SHP77 treated with DMSO at 0.1 percent for 48 hours (cell line): Measurements from ENCODE around the gene KRTAP21-3.
"Not testable (repeated sequence)": the region's sequence is repeated elsewhere in the genome, so short reads cannot be mapped to it uniquely, and the experiment has no call there.

Source experiments
- DNase-seq: peaks from one replicate; lab custom pipeline; 2025; lab: John Stamatoyannopoulos, UW

KRTAP21-3 gene, protein sequence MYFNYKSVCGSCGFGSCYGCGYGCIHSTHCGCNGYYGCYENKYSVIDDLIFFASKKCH

DNA sequence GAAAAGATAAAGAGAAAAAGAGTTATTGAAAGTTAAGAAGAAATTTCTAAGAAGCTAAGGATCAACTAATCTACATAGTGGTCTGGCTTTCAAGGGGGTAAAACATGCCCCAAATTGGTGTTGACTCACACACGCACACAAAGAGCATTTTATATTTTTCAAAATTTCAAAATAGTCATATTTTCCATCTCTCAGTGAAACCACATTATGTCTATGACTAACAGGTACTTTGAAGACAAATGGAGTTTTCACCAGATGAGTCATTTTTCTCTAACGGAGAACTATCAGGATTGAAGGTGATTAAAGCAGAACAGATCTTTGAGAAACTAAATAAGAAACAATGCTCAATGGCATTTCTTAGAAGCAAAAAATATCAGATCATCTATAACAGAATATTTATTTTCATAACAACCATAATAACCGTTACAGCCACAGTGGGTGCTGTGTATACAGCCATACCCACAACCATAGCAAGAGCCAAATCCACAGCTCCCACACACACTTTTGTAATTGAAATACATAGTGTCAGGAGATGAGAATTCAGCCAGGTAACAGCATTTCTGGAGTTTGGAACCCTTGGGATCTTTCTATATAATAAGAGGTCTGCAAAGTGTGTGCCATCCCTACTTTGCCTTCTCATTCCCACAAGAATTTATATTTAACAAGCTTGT, at the start of gene KRTAP21-3:
Gene KRTAP21-3 (minus strand): TSS at position 539 of the 671 bp plus-strand sequence. CDS start 18 bp downstream, at position 521.
- no peak for DNase-seq

DNA sequence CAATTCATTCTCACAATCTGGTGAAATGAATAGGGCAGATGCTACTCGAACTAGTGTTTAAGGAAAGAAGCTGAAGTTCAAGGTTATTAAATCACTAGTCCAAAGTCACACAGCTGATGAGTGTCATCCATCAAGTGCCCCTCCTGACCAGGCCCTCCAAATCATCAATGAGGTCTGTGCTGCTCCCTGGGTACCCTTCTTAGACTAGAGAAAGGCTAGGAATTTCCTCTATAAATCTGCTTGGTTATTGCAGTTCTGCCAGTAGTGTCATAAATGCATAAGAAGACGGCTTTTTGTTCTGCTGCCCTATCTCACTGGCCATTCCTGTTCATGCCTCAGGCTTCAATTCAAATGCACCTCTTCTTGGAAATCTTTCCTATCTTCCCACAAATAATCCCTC, 42.2 kb upstream of the KRTAP21-3 start:
- DNase-seq, result no peak

DNA sequence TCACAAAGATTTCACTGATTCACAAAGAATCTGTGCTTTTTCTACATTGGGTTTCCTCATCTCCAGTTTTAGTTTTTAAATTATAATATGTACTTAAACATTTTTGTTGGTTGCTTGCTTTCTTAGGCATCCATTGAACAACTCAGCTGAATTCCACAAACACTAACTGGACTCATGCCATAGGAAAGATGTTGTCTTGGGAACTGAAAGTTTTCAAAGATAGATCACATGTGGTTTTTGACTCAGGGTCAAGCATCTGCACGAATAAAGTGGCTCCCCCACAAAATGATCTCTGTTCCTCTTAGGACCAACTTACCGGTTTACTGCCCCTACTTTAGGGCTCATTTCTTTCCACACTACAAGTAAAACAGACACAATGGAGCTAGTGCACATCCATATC, 39.7 kb upstream of the KRTAP21-3 start:
- DNase-seq, result no peak

DNA sequence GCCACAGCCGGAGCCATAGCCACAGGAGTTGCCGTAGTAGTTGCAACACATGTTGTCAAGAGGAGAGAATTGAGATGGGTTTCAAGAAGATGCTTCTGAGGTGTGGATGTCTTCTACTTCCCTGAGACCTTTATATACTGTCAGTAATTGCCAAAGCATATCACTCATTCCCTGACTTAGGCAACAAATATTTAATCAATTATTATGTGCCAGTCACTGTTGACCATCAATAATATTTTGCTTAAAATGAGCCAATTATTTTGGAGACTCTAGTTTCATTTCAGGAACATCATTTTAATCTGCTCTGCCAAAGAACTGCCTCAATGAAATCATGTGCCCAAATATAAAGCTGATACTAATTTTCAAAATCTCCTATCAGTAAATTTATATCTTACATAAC, 36.8 kb upstream of the KRTAP21-3 start, which contains the start of gene KRTAP21-1:
Gene KRTAP21-1 (minus strand): TSS at position 101 of the 400 bp plus-strand sequence. CDS start 50 bp downstream, at position 51.
- DNase-seq, result not testable (repeated sequence)

DNA sequence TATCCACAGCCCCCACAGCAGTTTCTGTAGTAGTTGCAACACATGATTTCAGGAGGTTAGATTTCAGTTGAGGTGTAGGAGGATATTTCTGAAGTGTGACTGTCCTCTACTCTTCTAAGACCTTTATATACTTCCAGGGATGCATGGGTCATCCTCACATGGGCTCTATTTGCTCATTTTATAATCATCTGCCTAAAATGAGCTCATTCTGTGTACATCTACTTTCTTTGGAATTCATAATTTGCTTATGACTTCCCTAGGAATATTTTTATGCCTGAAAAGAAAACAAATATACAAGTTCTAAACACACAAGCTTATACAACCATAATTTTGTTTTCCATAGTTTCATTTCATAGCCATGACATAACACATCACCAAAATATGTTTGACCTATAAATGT, 28.6 kb upstream of the KRTAP21-3 start, which contains the start of gene KRTAP21-2:
Gene KRTAP21-2 (minus strand): TSS at position 101 of the 400 bp plus-strand sequence. CDS start 57 bp downstream, at position 44.
- DNase-seq, result no peak

DNA sequence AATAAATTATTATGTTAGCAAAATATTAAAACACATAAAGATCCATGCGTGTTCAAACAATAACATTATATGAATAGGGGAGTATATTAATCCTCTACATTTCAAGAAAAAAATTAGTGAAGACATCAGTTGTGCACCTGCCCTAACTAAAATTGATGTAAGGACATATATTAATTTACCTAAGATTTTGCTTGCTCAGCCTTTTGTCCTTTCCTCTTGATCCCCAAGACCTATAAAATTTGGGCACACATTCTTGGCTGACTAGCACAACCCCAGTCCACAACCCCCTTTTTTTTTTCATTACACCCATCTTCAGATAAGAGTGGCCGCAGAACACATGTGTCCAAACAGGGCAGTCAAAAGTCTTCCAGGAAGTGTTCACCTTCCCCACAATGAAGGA, 21.9 kb upstream of the KRTAP21-3 start:
- no peak for DNase-seq

DNA sequence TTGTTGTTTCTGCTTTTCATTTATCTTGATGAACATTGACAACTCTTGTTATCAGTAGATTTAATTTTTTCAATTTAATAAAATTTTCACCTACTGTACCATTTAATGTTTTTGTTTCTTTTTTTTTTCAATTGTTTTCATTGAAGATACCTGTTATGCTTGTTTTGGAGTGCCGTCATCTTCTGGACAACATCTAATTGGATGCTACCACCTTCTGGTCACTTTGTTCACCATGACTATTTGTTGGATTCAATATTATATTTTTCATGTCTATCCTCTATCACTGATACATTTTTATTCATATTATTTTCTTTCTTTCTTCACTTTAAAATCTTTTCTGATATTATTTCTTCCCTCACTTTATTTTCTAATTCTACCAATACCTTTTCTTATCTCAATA, 14.4 kb upstream of the KRTAP21-3 start:
- no peak for DNase-seq

DNA sequence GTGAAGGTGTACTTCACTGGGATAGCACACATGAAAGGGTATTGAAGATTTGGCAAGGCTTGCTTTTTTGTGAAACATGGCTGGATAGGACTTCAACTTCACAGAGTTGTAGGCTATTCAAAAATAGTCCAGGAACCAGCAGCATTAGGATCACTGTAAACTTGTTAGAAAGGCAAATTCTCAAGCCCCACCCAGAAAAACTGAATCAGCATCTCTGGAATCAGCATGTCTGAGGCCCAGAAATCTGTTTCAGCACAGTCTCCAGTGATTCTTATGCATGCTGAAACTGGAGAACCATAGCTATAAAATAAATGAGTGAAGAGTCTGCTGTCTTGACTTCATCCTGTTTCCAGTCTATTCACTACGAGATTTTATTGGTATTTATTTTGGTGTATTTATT, 8.1 kb upstream of the KRTAP21-3 start:
- no peak for DNase-seq

DNA sequence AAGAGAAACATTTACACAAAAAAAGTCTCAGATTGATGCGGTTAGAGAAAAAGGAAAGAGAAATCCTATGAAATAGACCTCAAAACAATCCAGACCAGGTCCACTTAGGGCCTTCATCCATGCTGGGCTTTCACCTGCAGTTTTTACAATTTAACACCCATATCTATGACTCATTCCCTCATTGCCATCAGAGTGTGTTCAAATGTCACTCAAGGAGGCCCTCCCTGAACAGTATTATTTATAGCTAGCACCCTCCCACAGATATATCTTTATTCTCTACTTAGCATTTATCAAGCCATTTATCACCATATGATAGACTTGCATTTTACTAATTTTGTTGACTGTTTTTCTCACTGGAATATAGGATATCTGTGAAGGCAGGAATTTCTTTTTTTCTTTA, 824 bp upstream of the KRTAP21-3 start:
- DNase-seq, result no peak

DNA sequence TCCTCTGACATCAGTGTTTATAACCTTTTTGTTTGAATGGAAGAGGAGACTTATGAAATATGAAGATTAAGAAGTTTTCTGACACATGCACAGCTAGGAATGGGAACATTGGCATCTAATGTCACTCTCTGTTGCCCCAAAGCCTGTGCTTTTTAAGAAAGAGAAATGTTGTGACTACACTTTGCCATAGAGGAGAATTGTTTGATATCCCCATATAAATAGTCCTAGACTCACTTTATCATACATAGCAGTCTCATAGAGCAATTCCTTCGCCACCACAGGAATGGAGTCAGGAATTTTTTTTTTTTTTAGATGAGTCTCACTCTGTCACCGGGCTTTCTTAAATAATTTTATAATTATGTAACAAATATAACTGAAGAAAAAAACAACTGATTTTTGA, 1.5 kb downstream of the KRTAP21-3 start:
- no peak for DNase-seq

DNA sequence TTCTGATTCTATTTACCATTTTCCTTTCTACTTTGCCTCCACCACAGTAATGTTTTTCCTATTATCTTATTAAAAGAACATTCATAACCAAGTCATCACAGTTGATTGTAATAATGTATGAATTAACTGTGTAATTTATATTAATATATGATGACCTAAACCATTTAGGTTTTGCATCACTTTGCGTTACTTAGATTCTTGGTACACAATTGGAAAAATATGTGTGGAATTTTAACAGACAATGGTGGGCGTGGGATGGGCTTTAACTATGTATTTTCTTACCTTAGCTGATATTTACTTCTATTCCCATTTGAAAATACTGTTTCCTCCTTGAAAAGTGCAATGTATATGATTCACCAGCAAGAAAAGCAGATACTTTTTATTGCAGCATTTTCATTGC, 3.6 kb downstream of the KRTAP21-3 start:
- no peak for DNase-seq

DNA sequence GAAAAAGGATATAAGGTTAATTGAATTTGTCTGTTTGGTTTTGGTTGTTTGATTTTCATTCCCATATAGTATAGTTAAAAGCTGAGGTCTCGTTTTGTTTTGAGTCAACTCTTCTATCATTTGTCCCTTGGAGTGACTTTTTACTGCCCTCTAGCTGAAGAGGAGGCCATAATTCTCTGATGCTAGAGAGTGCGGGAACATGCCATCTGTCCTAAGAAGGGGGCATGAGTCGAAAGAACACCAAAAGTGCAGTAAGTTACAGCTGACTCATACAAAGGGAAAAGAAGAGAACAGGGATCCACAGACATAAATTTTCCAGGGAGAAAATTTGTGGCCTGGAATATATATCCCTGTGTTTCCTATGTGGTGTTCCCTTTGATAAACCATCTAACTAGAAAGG, 4.1 kb downstream of the KRTAP21-3 start:
- no peak for DNase-seq

DNA sequence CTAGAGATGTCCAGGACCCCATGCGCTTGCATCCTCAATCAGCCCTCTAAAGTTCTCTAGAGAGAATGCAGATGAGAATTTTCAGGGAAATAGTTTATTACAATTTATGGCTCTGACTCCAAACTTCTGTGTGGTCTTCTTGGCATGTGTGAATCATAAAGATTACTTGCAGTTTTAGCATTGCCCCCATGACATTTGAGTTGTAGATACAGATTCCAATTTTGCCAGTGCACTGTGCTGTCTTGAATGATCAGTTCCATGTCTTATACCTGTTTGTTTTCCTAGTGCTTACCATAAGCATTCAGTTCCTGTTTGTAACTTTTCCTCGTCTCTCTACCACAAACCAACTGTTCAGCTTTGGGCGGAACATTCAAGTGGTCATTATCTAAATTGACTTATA, 4.8 kb downstream of the KRTAP21-3 start:
- no peak for DNase-seq

DNA sequence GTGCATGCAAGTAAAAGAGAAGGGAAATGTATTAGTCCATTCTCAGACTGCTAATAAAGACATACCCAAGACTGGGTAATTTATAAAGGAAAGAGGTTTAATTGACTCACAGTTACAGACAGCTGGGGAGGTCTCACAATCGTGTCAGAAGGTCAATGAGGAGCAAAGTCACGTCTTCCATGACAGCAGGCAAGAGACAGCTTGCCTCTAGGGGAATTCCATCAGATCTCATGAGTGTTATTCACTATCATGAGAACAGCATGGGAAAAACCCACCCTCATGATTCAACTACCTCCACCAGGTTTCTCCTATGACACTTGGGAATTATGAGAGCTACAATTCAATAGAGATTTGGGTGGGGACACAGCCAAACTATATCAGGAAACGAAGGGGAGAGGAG, 8.1 kb downstream of the KRTAP21-3 start:
- DNase-seq, result no peak

DNA sequence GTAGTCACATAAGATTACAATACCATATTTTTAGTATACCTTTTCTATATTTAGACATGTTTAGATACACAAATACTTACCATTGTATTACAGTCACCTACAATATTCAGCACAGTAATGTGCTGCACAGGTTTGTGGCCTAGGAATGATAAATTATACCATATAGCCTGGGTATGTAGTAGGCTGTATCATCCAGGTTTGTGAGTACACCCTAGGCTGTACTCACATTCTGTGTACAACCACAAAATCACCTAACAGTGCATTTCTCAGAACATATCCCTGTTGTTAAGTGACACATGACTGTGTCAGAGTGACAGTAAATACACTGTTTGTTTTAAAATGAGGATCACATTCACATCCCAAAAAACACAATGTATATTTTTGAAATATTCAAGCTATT, 11.2 kb downstream of the KRTAP21-3 start:
- no peak for DNase-seq

DNA sequence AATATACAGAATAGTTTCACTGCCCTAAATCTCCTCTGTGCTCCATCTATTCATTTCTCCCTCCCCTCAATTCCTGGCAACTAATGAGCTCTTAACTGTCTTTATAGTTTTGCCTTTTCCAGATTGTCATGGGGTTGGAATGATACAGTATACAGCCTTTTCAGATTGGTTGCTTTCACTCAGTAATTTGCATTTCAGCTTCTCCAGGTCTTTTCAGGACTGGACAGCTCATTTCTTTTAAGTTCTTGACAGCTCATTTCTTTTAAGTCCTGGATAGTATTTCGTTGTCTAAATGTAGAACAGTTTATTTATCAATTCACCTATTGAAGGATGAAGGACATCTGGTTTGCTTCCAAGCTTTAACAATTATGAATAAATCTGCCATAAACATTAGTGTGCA, 22.6 kb downstream of the KRTAP21-3 start:
- no peak for DNase-seq

DNA sequence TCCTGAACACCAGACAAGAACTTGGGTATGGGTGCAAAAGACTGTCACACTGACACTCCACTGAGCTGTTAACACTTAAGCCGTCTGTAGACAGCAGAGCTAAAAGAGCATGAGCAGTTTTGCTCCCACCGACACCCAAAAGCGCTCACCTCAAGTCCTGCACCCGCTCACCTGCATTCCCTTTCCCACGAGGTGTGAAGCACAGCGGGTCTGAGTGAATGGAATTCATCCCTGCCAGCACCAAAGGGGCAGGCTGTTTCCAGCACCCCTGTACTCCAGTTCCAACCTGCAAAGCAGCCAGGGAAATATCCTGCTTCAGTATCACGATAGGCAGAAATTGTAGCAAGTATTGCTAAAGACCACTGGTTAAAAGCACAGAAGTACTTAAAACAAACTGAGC, 28.8 kb downstream of the KRTAP21-3 start:
- no peak for DNase-seq

DNA sequence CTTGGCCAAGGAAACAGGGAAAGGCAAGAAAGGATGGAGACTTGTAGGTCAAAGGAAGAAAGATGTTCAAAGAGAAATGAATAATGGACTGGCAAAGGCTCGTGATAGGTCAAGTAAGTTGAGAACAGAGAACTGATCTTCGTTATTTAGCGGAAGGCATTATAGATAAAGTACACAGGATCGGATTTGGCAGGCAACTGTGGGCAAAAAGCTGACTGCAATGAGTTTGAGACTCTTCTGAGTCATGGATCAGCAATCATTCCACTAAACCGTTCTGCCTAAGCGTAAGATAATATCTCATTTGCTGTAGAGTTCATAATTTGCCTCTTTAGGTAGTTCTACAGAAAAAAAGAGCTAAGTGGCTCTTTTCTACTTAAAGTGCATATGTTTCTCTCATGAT, 34.1 kb downstream of the KRTAP21-3 start:
- DNase-seq, result no peak

DNA sequence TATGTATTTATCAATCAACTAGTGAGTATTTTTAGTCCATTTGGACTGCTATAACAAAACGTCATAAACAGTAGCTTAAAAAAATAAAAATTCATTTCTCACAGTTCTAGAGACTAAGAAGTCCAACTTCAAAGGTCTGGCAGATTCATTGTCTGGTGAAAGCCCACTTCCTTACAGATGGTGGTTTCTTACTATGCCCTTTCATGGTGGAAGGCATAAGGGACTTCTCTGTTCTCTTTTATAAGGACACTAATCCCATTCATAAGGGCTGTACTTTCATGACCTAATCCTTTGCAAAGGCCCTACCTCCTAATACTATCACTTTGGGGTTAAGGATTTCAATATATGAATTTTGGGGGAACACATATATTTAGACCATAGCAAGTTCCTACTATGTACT, 38.0 kb downstream of the KRTAP21-3 start:
- DNase-seq, result no peak

DNA sequence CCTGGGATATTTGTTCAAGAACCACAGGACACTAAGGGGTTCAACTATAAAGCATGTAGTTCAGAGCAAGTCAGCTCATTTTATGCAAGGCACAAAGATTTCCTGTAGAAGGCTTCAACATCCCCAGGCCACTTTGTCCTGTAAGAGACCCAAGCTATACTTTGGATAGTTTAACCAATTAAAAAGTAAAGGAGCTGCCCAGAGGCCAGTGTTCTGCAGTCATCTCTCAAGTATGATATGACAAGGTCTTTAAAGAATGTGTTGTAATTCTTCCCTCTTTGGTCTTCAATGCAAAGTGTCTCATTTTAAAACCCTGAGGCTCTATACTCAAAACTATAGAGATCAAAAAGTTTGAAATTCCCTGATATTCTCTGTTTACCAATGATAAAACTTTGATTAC, 41.8 kb downstream of the KRTAP21-3 start:
- no peak for DNase-seq

DNA sequence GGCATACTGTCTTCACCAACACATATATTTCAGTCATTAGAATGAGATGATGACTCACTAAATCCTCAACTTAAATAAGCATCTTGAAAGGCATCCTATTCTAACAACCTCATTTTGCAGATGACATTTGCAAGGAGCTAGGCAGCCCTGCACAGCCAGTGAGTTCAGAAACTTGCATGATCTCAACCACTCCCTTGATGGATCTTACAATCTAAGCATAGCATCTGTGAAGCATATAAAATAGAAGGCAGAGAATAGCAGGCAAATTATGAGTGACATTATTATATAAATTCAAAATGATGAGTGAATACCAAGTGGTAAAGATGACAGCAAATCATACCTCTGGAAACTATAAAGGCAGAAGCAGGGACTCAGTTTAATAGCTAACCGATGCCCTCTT, 44.3 kb downstream of the KRTAP21-3 start:
- DNase-seq, result no peak

DNA sequence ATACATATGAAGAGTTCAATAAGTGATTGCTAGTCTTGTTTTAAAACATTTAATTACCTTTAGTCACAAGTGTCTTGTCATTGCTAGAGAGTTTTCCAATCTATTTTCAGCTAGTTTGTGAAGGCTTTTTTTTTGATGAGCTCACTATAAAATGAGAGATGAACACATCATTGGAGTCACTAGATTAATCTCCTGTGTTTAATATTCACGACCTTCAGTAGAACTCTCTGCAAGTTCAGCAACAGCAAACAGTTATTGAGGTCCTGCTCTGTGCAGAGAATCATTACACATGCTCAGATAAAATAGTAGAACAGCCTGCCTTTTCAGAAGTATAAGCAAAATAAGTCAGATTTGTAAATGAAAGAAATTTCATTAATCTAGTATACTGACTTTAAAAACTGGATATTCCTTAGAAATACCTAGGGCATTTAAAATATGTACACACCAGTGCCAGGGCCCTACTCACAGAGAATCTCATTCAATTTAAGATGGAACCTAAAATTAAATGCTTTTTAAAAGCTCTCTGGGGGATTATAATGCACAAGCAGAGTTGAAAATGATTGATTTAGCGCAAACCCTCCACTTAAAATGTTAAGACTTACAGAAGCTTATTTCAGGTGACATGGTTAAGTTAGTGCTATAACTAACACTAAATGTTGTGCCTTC, 45.5 kb downstream of the KRTAP21-3 start:
- DNase-seq, result no peak

DNA sequence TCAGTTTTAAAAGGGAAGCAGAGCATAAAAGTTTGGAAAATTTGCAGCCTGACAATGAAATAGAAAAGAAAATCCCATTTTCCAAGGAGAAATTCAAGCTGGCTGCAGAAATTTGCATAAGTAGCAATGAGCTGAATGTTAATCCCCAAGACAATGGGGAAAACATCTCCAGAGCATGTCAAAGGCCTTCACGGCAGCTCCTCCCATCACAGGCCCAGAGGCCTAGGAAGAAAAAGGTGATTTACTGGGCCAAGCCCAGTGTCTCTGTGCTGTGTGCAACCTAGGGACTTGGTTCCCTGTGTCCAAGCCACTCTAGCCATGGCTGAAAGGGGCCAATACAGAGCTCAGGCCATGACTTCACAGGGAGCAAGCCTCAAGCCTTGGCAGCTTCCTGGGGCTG, 49.8 kb downstream of the KRTAP21-3 start:
- DNase-seq, result no peak
